PC-9 (cell line): ENCODE results near the gene RDH14. TPM values are rescaled to one million over a fixed set of nuclear protein-coding genes. Genes with fewer than 3 reads are reported as not detected.

Source experiments
- BruUV-seq: library from RNA; stranded (reverse); fragments of 400-500 nt; replicated peaks from 2 replicates; lab custom pipeline; 2021; lab: Mats Ljungman, UMichigan
- CTCF ChIA-PET: fragments of 300-600 bp; sonication (Branson Sonifier 250); formaldehyde crosslinking; loops from one replicate; lab custom pipeline; 2022; ENCODE audit warnings: antibody characterized with exemption; lab: Charles Lee
- POLR2A ChIA-PET: fragments of 300-600 bp; sonication (Branson Sonifier 250); formaldehyde crosslinking; loops from one replicate; lab custom pipeline; 2022; ENCODE audit warnings: antibody characterized with exemption; ENCODE audit not compliant: unreplicated experiment; lab: Charles Lee
- DNase-seq, 2 experiments: peaks; one replicate each; pipeline versions ENCODE4 v3.0.0 to v3.0.0-alpha.2; 2015 to 2022; ENCODE audit warnings: mixed read lengths in 1 of 2
- H2AFZ ChIP-seq: fragments of 200-600 bp; sonication (generic); 2 replicates; pipeline ENCODE4 v1.8.1; 2017; ENCODE audit warnings: antibody characterized with exemption
- H3F3A ChIP-seq: fragments of 200-600 bp; sonication (generic); 2 replicates; pipeline ENCODE4 v1.8.1; 2017; ENCODE audit warnings: antibody characterized with exemption, mild to moderate bottlenecking, low read depth; ENCODE audit not compliant: insufficient read depth
- H3K27ac ChIP-seq: fragments of 200-600 bp; sonication (generic); 2 replicates; pipeline ENCODE4 v1.6.1; 2016; ENCODE audit warnings: mixed run types
- H3K27me3 ChIP-seq: fragments of 200-600 bp; sonication (generic); 2 replicates; pipeline ENCODE4 v1.6.1; 2016; ENCODE audit warnings: low read depth, mixed run types; ENCODE audit not compliant: insufficient read depth
- H3K36me3 ChIP-seq: fragments of 200-600 bp; sonication (generic); 2 replicates; pipeline ENCODE4 v1.6.1; 2016; ENCODE audit warnings: low read depth, mixed run types
- H3K4me1 ChIP-seq: fragments of 200-600 bp; sonication (generic); replicated peaks from 2 replicates; pipeline ENCODE4 v1.6.1; 2016; ENCODE audit warnings: mixed run types; ENCODE audit not compliant: insufficient read depth
- H3K4me2 ChIP-seq: fragments of 200-600 bp; sonication (generic); 2 replicates; pipeline ENCODE4 v1.6.1; 2017; ENCODE audit warnings: mixed run types
- H3K4me3 ChIP-seq: fragments of 200-600 bp; sonication (generic); 2 replicates; pipeline ENCODE4 v1.6.1; 2016; ENCODE audit warnings: mixed run types
- H3K79me2 ChIP-seq: fragments of 200-600 bp; sonication (generic); 2 replicates; pipeline ENCODE4 v1.6.1; 2017; ENCODE audit warnings: low read depth, mixed run types
- H3K9me2 ChIP-seq: fragments of 200-600 bp; sonication (generic); 2 replicates; pipeline ENCODE4 v1.8.1; 2017; ENCODE audit warnings: mild to moderate bottlenecking; ENCODE audit not compliant: insufficient read depth
- H3K9me3 ChIP-seq: fragments of 200-600 bp; sonication (generic); 2 replicates; pipeline ENCODE4 v1.8.1; 2016; ENCODE audit warnings: low read depth; ENCODE audit not compliant: insufficient read depth
- H4K20me1 ChIP-seq: fragments of 200-600 bp; sonication (generic); 2 replicates; pipeline ENCODE4 v1.8.1; 2017; ENCODE audit not compliant: insufficient read depth
- EZH2 ChIP-seq: fragments of 200-600 bp; sonication (generic); IDR thresholded peaks from 2 replicates; pipeline ENCODE4 v1.8.0; 2017; ENCODE audit warnings: antibody characterized with exemption, low read depth
- intact Hi-C: fragments of 100-400 bp; cut with micrococcal nuclease; formaldehyde crosslinking; loops from one replicate; pipeline ENCODE4 v1.10.0; 2022; ENCODE audit not compliant: unreplicated experiment
- total RNA-seq: library from RNA; stranded (reverse); gene quantifications from 2 replicates; pipeline ENCODE4 v1.2.3, GENCODE V29; 2021
- TF ChIP-seq, protein P1 (sequence below): fragments of 200-600 bp; sonication (generic); conservative IDR thresholded peaks from 2 replicates; pipeline ENCODE4 v1.6.1; 2017; ENCODE audit warnings: mixed run types, antibody characterized with exemption, mild to moderate bottlenecking, moderate library complexity

The RDH14 gene
- total RNA-seq, 1 experiment from 2014 or later = 17.2 TPM

- ChIA-PET POLR2A (no interaction called here), CTCF (no interaction called here)
- H3K4me1 ChIP-seq = no peaks in the 10 kb centered on the region
- DNase-seq = no peak
- no peaks in the 10 kb centered on the region for H3K9me2 ChIP-seq
- H3K4me2 ChIP-seq = no peak overlapping the region
- 0 out of 2 replicates have a peak, but pooled peaks cover 4% of the 10 kb centered on the region for H3K36me3 ChIP-seq
- H3F3A ChIP-seq = no peaks in the 10 kb centered on the region
- intact Hi-C loops = no loop called here
- no peak overlapping the region for H3K27ac ChIP-seq
- BruUV-seq = no TSS peak
- H3K9me3 ChIP-seq = 0 out of 2 replicates have a peak, but pooled peaks cover 6% of the 10 kb centered on the region
- H3K79me2 ChIP-seq = no peaks in the 10 kb centered on the region
- TF ChIP-seq EZH2 = no peak
- TF ChIP-seq, protein P1, sequence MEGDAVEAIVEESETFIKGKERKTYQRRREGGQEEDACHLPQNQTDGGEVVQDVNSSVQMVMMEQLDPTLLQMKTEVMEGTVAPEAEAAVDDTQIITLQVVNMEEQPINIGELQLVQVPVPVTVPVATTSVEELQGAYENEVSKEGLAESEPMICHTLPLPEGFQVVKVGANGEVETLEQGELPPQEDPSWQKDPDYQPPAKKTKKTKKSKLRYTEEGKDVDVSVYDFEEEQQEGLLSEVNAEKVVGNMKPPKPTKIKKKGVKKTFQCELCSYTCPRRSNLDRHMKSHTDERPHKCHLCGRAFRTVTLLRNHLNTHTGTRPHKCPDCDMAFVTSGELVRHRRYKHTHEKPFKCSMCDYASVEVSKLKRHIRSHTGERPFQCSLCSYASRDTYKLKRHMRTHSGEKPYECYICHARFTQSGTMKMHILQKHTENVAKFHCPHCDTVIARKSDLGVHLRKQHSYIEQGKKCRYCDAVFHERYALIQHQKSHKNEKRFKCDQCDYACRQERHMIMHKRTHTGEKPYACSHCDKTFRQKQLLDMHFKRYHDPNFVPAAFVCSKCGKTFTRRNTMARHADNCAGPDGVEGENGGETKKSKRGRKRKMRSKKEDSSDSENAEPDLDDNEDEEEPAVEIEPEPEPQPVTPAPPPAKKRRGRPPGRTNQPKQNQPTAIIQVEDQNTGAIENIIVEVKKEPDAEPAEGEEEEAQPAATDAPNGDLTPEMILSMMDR = no peak
- no peak overlapping the region for H2AFZ ChIP-seq
- no peaks in the 10 kb centered on the region for H4K20me1 ChIP-seq
- no peaks in the 10 kb centered on the region for H3K27me3 ChIP-seq
- no peak overlapping the region for H3K4me3 ChIP-seq
Observed at GRCh38 chr2:18583905-18584607, 23.6 kb upstream of the RDH14 start.

DNA sequence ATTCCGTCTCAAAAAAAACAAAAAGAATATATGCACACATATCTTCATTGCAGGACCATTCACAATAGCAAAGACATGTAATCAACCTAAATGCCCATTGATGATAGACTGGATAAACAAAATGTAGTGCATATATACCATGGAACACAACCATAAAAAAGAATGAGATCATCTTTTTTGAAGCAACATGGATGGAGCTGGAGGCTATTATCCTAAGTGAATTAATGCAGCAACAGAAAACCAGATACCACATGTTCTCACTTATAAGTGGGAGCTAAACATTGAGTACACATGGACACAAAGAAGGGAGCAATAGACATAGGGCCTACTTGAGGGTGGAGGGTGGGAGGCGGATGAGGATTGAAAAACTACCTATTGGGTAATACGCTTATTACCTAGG, 20.2 kb upstream of the RDH14 start:
- H3K4me1 ChIP-seq = no peaks in the 10 kb centered on the region
- POLR2A ChIA-PET = no interaction called here
- CTCF ChIA-PET = no interaction called here
- no peaks in the 10 kb centered on the region for H3K27me3 ChIP-seq
- no peaks in the 10 kb centered on the region for H4K20me1 ChIP-seq
- BruUV-seq = no TSS peak
- DNase-seq = no peak
- no peak overlapping the region for H3K4me3 ChIP-seq
- intact Hi-C loops = no loop called here
- TF ChIP-seq, protein P1 = no peak
- no peak for TF ChIP-seq EZH2
- peaks cover 4% of the 10 kb centered on the region; the same call in 1 of the 2 replicates for H3K9me2 ChIP-seq
- H3K36me3 ChIP-seq = no peaks in the 10 kb centered on the region
- no peaks in the 10 kb centered on the region for H3F3A ChIP-seq
- H3K27ac ChIP-seq = no peak overlapping the region
- H3K4me2 ChIP-seq = no peak overlapping the region
- 0 out of 2 replicates have a peak, but pooled peaks cover 8% of the 10 kb centered on the region for H3K9me3 ChIP-seq
- H3K79me2 ChIP-seq = no peaks in the 10 kb centered on the region
- no peak overlapping the region for H2AFZ ChIP-seq

- H3F3A ChIP-seq = no peaks in the 10 kb centered on the region
- ChIA-PET POLR2A (no interaction called here), CTCF (no interaction called here)
- H3K36me3 ChIP-seq = no peaks in the 10 kb centered on the region
- intact Hi-C loops = no loop called here
- no peak for DNase-seq
- no peaks in the 10 kb centered on the region for H3K27me3 ChIP-seq
- H3K4me1 ChIP-seq = no peaks in the 10 kb centered on the region
- no peaks in the 10 kb centered on the region for H4K20me1 ChIP-seq
- 0 out of 2 replicates have a peak, but pooled peaks cover 8% of the 10 kb centered on the region for H3K9me3 ChIP-seq
- BruUV-seq = no TSS peak
- H3K79me2 ChIP-seq = no peaks in the 10 kb centered on the region
- no peak for TF ChIP-seq EZH2
- TF ChIP-seq, protein P1 = no peak
- peaks cover 4% of the 10 kb centered on the region; the same call in 1 of the 2 replicates for H3K9me2 ChIP-seq
- no peak overlapping the region for H3K27ac ChIP-seq
- no peak overlapping the region for H3K4me3 ChIP-seq
- H3K4me2 ChIP-seq = no peak overlapping the region
- H2AFZ ChIP-seq = no peak overlapping the region
Observed at GRCh38 chr2:18578033-18578432, 17.6 kb upstream of the RDH14 start.
